SK-N-SH treated with all-trans-retinoic acid at 6 μM for 48 hours (cell line): ENCODE results near the gene VEGFC.

Experiments
- ARNTL ChIP-seq: fragments of 450-650 bp; formaldehyde crosslinking; IDR thresholded peaks from 2 replicates; pipeline ENCODE4 v1.5.0; 2020; ENCODE audit warnings: low read depth, mild to moderate bottlenecking, moderate library complexity, borderline replicate concordance
- CREB5 ChIP-seq: fragments of 250-450 bp; sonication (Bioruptor Pico); IDR thresholded peaks from 2 replicates; pipeline ENCODE4 v1.5.1; 2020; ENCODE audit warnings: low read depth, mild to moderate bottlenecking, moderate library complexity
- ESRRG ChIP-seq: fragments of 250-450 bp; sonication (Bioruptor Pico); IDR thresholded peaks from 2 replicates; pipeline ENCODE4 v1.6.1; 2021; ENCODE audit warnings: mild to moderate bottlenecking
- OSR1 ChIP-seq: fragments of 250-450 bp; sonication (Bioruptor Pico); IDR thresholded peaks from 2 replicates; pipeline ENCODE4 v1.8.0; 2022; ENCODE audit warnings: moderate library complexity, mild to moderate bottlenecking, inconsistent platforms
- PPARA ChIP-seq: fragments of 250-450 bp; sonication (Bioruptor Pico); IDR thresholded peaks from 2 replicates; pipeline ENCODE4 v1.5.0; 2020; ENCODE audit warnings: mild to moderate bottlenecking, borderline replicate concordance
- TCF4 ChIP-seq: fragments of 250-450 bp; sonication (Bioruptor Pico); IDR thresholded peaks from 2 replicates; pipeline ENCODE4 v1.8.0; 2021; ENCODE audit warnings: mild to moderate bottlenecking, moderate library complexity, borderline replicate concordance
- TOX ChIP-seq: fragments of 250-450 bp; sonication (Bioruptor Pico); IDR thresholded peaks from 2 replicates; pipeline ENCODE4 v1.8.0; 2021; ENCODE audit warnings: mild to moderate bottlenecking, moderate library complexity, borderline replicate concordance
- ZC3H10 ChIP-seq: fragments of 250-450 bp; sonication (Bioruptor Pico); IDR thresholded peaks from 2 replicates; pipeline ENCODE4 v1.5.1; 2021; ENCODE audit warnings: mild to moderate bottlenecking, moderate library complexity
- ZFP3 ChIP-seq: fragments of 250-450 bp; sonication (Bioruptor Pico); IDR thresholded peaks from 2 replicates; pipeline ENCODE4 v1.5.0; 2020; ENCODE audit warnings: mild to moderate bottlenecking, moderate library complexity
- ZNF565 ChIP-seq: fragments of 450-650 bp; formaldehyde crosslinking; conservative IDR thresholded peaks from 2 replicates; pipeline ENCODE4 v1.5.0; 2020; ENCODE audit warnings: low read depth, mild to moderate bottlenecking, moderate library complexity
- ZNF70 ChIP-seq: fragments of 450-650 bp; formaldehyde crosslinking; IDR thresholded peaks from 2 replicates; pipeline ENCODE4 v1.5.0; 2020; ENCODE audit warnings: mild to moderate bottlenecking, moderate library complexity
- ZNF8 ChIP-seq: fragments of 450-650 bp; formaldehyde crosslinking; IDR thresholded peaks from 2 replicates; pipeline ENCODE4 v1.5.0; 2020; ENCODE audit warnings: mild to moderate bottlenecking, moderate library complexity
- TF ChIP-seq, protein P1 (sequence below): fragments of 250-450 bp; sonication (Bioruptor Pico); IDR thresholded peaks from 2 replicates; pipeline ENCODE4 v1.8.0; 2020; ENCODE audit warnings: mild to moderate bottlenecking, moderate library complexity, borderline replicate concordance
- TF ChIP-seq, protein P2 (sequence below): fragments of 250-450 bp; sonication (Bioruptor Pico); IDR thresholded peaks from 2 replicates; pipeline ENCODE4 v1.5.0; 2020; ENCODE audit warnings: mild to moderate bottlenecking, moderate library complexity

DNA sequence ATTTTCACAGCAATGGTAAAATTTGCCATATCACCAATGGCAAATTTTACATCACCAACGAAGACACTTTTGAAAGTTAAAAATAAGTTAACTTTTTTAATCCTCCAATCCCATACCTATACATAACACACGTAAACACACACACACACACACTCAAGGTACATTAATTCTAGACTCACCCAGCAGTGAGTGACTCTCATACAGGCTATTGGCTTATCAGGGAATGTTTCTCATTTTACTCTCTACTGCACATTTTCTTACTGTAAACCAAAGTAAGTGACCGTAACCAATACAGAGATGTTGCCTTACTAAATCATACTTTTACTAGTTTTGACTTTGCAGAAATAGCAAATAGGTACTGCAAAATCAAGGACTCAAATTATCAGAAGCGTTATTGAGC is 2.3 kb downstream of the VEGFC start:
- no peak for TF ChIP-seq PPARA (CRISPR knock-in tag)
- no peak for TF ChIP-seq ESRRG
- TF ChIP-seq ZNF70 (CRISPR knock-in tag): no peak
- no peak for TF ChIP-seq TOX (CRISPR knock-in tag)
- TF ChIP-seq ZNF565 (CRISPR knock-in tag): no peak
- no peak for TF ChIP-seq TCF4 (CRISPR knock-in tag)
- TF ChIP-seq ZNF8: no peak
- TF ChIP-seq ZFP3 (CRISPR knock-in tag): no peak
- TF ChIP-seq ZC3H10 (CRISPR knock-in tag): no peak
- TF ChIP-seq ARNTL (CRISPR knock-in tag): no peak
- no peak for TF ChIP-seq OSR1 (CRISPR knock-in tag)
- TF ChIP-seq, protein P1, sequence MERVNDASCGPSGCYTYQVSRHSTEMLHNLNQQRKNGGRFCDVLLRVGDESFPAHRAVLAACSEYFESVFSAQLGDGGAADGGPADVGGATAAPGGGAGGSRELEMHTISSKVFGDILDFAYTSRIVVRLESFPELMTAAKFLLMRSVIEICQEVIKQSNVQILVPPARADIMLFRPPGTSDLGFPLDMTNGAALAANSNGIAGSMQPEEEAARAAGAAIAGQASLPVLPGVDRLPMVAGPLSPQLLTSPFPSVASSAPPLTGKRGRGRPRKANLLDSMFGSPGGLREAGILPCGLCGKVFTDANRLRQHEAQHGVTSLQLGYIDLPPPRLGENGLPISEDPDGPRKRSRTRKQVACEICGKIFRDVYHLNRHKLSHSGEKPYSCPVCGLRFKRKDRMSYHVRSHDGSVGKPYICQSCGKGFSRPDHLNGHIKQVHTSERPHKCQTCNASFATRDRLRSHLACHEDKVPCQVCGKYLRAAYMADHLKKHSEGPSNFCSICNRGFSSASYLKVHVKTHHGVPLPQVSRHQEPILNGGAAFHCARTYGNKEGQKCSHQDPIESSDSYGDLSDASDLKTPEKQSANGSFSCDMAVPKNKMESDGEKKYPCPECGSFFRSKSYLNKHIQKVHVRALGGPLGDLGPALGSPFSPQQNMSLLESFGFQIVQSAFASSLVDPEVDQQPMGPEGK (CRISPR knock-in tag): no peak
- TF ChIP-seq, protein P2, sequence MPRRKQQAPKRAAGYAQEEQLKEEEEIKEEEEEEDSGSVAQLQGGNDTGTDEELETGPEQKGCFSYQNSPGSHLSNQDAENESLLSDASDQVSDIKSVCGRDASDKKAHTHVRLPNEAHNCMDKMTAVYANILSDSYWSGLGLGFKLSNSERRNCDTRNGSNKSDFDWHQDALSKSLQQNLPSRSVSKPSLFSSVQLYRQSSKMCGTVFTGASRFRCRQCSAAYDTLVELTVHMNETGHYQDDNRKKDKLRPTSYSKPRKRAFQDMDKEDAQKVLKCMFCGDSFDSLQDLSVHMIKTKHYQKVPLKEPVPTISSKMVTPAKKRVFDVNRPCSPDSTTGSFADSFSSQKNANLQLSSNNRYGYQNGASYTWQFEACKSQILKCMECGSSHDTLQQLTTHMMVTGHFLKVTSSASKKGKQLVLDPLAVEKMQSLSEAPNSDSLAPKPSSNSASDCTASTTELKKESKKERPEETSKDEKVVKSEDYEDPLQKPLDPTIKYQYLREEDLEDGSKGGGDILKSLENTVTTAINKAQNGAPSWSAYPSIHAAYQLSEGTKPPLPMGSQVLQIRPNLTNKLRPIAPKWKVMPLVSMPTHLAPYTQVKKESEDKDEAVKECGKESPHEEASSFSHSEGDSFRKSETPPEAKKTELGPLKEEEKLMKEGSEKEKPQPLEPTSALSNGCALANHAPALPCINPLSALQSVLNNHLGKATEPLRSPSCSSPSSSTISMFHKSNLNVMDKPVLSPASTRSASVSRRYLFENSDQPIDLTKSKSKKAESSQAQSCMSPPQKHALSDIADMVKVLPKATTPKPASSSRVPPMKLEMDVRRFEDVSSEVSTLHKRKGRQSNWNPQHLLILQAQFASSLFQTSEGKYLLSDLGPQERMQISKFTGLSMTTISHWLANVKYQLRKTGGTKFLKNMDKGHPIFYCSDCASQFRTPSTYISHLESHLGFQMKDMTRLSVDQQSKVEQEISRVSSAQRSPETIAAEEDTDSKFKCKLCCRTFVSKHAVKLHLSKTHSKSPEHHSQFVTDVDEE (CRISPR knock-in tag): no peak
- TF ChIP-seq CREB5: no peak
